ENCODE measurements around the gene ADARB1. TPM values are rescaled to one million over a fixed set of nuclear protein-coding genes. Genes with fewer than 3 reads are reported as not detected.

ADARB1 gene
- total and polyA plus RNA-seq, 9 of the 15 experiments (the other 6 are each of a cell fraction or from before 2014, with no cell fraction given) = 6.7 to 16.0 (median 8.3) TPM

DNA sequence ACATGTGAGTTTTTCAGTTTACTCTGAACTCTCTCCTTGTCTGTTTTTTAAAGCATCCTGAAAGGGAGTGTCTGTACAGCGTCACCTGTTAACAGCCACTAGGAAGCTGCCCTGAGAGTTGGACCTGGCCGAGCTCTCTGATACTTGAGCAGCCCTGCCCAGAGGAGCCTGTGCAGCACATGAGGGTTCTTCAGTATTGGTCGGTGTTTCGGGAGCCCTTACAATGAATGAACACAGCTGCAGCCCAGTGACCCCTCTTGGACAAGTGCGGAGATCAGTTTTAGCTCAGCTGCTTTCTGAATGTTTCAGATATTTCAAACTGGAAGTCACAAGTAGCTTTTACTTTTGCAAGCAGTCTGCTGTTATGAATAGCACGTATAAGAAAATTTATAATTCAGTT is 39.2 kb downstream of the ADARB1 start:
- no TSS peak for BruUV-seq (replicated peaks)
- 59% methylated on average over 6 of the region's 6 CpGs for WGBS (ENCODE audit: insufficient coverage, low coverage, missing lambda C conversion rate)
- ATAC-seq = no peak

More for the DNA sequence above, 39.2 kb downstream of the ADARB1 start:
- H2AFZ ChIP-seq (ENCODE audit: low read depth, low read length) = no peak overlapping the region
- ChIA-PET CTCF (ENCODE audit: low intra/inter-chr PET ratio) (no interaction called here), POLR2A (interaction anchor here (1.1 kb wide), 1 partner anchor 9 kb away, joined by 4 read pairs; no protein-coding TSS in a partner anchor)
- DNase-seq (ENCODE audit: extremely low read depth in 1 of 4, low spot score in 3 of 4) (no peak), FAIRE-seq (no peak)
- no peaks in the 10 kb centered on the region for H3K9me3 ChIP-seq (replicated peaks; ENCODE audit: control insufficient read depth, insufficient read depth, low read depth, low read length)
- no peak overlapping the region for H3K27ac ChIP-seq (ENCODE audit: extremely low read depth, low read depth, low read length)
- in situ Hi-C loops (cut with MboI) = no loop called here
- H3K4me2 ChIP-seq (ENCODE audit: insufficient read depth, low read length) = no peak overlapping the region
- TF ChIP-seq ELF4 (CRISPR knock-in tag; IDR thresholded peaks at IDR 0.05) (no peak), STAT5B (CRISPR knock-in tag; IDR thresholded peaks at IDR 0.05) (no peak), SP1 (CRISPR knock-in tag; IDR thresholded peaks at IDR 0.05) (no peak), MECOM (CRISPR knock-in tag; IDR thresholded peaks at IDR 0.05) (no peak), CREB3 (tag; conservative IDR thresholded peaks at IDR 0.05; ENCODE audit: low read depth) (no peak), FOXP1 (CRISPR knock-in tag; IDR thresholded peaks at IDR 0.05) (no peak), ADNP (tag; IDR thresholded peaks at IDR 0.05) (no peak), ZBTB8A (IDR thresholded peaks at IDR 0.05; ENCODE audit: partially characterized antibody) (no peak), CTCFL (IDR thresholded peaks at IDR 0.05; ENCODE audit: borderline replicate concordance, insufficient read depth, low read depth, low read length, poor library complexity, severe bottlenecking) (no peak), MCM2 (IDR thresholded peaks at IDR 0.05; ENCODE audit: low read depth) (no peak), POLR3A (IDR thresholded peaks at IDR 0.05; ENCODE audit: borderline replicate concordance, extremely low read depth, insufficient read depth, insufficient read length) (no peak), PATZ1 (CRISPR knock-in tag; IDR thresholded peaks at IDR 0.05; ENCODE audit: borderline replicate concordance) (no peak), NCOA2 (IDR thresholded peaks at IDR 0.05; ENCODE audit: partially characterized antibody in 2 of 2) (no peak), TAF15 (IDR thresholded peaks at IDR 0.05; ENCODE audit: low read depth, low read length) (no peak)
- TF ChIP-seq, protein P1, sequence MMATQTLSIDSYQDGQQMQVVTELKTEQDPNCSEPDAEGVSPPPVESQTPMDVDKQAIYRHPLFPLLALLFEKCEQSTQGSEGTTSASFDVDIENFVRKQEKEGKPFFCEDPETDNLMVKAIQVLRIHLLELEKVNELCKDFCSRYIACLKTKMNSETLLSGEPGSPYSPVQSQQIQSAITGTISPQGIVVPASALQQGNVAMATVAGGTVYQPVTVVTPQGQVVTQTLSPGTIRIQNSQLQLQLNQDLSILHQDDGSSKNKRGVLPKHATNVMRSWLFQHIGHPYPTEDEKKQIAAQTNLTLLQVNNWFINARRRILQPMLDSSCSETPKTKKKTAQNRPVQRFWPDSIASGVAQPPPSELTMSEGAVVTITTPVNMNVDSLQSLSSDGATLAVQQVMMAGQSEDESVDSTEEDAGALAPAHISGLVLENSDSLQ (IDR thresholded peaks at IDR 0.05) = no peak
- no peaks in the 10 kb centered on the region for H3K9me1 ChIP-seq (ENCODE audit: control insufficient read depth, insufficient read depth, low read length)
- peaks cover 18 to 43% of the 10 kb centered on the region in 2 experiments for H3K4me1 ChIP-seq (replicated peaks in 1 of 2; ENCODE audit: control insufficient read depth in 2 of 2, insufficient read depth in 2 of 2, low read length in 2 of 2)
- no peaks in the 10 kb centered on the region for H3K36me3 ChIP-seq (ENCODE audit: control insufficient read depth, insufficient read depth, low read length)
- H3K9ac ChIP-seq (ENCODE audit: insufficient read depth in 1 of 2, low read depth in 2 of 2, low read length in 2 of 2) = no peak overlapping the region
- H3K4me3 ChIP-seq = no peak overlapping the region
- H3K79me2 ChIP-seq (ENCODE audit: control insufficient read depth, insufficient read depth, low read length) = peaks cover 12% of the 10 kb centered on the region; the same call in 2 of the 3 replicates
- H4K20me1 ChIP-seq (replicated peaks; ENCODE audit: control insufficient read depth, insufficient read depth, low read length) = no peaks in the 10 kb centered on the region
- intact Hi-C loops (cut with micrococcal nuclease) = no loop called here
- no peaks in the 10 kb centered on the region for H3K27me3 ChIP-seq (ENCODE audit: control insufficient read depth in 2 of 2, insufficient read depth in 2 of 2, low read length in 2 of 2)

Data from K562 (cell line).